ENCODE measurements around the gene MGP. TPM values are rescaled to one million over a fixed set of nuclear protein-coding genes. Genes with fewer than 3 reads are reported as not detected.

MGP gene
- total RNA-seq, 1 donor from 2014 or later, result 369 TPM

DNA sequence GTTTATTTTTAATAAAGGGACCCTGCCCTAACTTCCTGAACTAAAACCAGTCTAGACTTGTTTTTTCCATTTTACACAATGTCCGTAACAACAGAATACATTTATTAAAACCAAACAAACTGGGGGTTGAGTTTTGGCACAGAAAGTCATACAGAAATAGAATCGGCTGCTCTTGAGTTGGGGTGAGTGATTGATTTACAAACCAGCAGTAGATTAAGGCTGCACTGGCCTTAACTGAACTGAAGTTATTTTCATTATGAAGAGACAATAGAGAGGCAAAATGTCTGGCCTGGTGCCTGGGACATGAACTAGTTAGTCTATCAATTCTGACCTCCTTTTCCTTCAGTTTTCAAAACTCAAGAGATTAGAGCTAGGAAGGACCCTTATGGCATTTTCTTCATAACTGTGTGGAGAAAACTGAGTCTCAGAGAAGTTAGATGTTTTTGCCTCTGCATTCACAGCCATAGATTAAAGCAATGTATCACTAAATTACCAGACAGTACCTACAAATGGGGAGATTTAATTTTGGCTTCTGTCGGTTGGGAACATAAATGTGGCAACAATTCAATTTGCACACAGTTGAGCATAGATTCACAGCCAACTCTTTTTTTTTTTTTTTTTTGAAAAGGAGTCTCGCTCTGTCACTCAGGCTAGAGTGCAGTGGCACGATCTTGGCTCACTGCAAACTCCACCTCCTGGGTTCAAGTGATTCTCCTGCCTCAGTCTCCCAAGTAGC, 19.8 kb upstream of the MGP start:
- DNase-seq (ENCODE audit: missing footprints) (peak; percentile 74), ATAC-seq (peak; percentile 65)
- intact Hi-C loops (cut with DNase I), result loop anchor here (1.0 to 5.0 kb wide), 2 partner anchors 43 to 57 kb away; partner anchors contain the start of gene ARHGDIB

DNA sequence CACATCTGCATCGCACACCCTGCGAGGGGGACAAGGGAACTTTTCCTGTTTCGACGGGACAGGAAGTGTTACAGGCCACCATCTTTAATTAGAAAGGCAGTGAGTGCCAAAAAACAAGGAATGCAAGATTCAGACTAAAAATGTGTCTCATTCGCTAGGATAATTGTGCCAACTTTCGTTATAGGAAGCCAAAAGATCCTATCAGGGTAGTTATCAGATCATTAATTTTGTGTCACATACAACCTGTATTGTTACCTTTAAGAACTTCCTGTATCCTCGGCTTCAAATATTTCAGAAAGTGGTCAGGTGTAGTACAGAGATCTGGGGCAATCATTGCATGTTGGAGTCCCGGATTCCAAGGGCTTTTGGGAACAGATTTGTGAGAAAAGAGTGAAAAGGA, 19.2 kb upstream of the MGP start:
- DNase-seq (ENCODE audit: missing footprints) (no peak), ATAC-seq (peak; percentile 4)
- intact Hi-C loops (cut with DNase I), result loop anchor here (1.0 to 5.0 kb wide), 2 partner anchors 43 to 57 kb away; partner anchors contain the start of gene ARHGDIB

DNA sequence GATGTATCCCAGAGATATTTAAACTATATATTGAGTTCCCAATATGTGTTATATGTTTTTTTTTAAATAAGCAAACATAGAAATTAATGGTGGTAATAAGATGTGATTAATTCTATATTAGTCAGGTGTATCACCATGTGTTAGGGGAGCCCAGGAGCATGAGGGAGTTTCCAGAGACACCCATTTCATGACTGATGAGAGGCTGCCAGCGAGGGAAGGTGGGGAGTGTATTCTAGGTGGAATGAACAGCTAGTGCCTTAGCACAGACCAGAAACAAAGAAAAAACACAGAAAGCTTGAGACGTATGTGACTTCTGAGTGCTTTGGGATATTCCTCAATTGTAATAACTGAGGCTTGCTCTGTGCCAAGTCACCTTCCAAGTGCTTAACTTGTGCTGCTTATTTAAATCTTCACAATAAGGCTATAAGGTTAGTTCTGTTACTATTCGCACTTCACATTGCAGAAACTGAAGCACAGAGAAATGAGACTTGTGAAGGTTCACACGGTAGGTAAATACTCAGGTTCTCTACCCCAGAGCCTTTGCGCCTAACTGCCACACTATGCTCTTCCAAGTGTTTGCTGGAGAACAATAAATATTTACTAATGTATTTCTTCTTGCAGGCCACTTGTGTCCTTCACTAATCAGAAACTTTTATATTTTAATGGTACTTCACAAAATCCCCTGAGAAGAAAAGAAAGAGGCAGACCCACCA, 17.9 kb upstream of the MGP start:
- intact Hi-C loops (cut with DNase I), result no loop called here
- no peak for ATAC-seq
- DNase-seq (ENCODE audit: missing footprints), result no peak

DNA sequence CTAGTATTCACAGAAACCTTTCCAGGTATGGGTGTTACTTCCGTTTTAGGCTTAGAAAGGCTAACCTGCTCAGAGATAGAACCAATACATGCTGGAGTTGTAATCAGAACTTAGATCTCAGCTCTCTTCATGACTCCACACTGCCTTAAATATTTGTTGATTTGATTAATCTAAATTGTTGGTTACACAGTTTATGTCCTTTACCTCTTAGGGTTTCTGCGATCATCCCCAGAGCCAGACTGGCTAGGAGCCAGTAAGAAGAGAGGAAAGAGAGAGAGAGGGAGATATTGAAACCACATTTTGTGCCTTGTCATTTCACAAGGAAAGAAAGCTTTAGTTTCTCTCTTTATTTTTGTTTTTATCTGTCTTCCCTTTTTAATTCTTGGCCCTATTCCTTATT, 16.8 kb upstream of the MGP start:
- DNase-seq (ENCODE audit: missing footprints) (no peak), ATAC-seq (no peak)
- intact Hi-C loops (cut with DNase I), result no loop called here

DNA sequence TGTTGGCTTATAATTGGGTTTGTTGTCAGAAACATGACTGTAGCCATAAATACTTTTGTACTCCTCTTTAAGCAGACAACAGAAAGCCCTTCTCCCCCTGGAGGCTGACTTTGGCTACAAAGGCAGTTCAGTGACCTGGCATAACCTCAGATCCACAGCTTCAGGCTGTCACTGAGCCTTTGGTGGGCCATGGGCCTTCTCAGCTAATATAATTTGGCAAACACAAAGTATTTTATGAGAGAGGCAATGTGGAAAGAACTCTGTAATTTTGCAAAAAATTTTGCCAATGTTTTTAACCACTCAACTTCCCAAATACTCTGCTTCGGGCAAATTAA, 15.5 kb upstream of the MGP start:
- intact Hi-C loops (cut with DNase I), result no loop called here
- DNase-seq (ENCODE audit: missing footprints) (no peak), ATAC-seq (peak; percentile 83)

DNA sequence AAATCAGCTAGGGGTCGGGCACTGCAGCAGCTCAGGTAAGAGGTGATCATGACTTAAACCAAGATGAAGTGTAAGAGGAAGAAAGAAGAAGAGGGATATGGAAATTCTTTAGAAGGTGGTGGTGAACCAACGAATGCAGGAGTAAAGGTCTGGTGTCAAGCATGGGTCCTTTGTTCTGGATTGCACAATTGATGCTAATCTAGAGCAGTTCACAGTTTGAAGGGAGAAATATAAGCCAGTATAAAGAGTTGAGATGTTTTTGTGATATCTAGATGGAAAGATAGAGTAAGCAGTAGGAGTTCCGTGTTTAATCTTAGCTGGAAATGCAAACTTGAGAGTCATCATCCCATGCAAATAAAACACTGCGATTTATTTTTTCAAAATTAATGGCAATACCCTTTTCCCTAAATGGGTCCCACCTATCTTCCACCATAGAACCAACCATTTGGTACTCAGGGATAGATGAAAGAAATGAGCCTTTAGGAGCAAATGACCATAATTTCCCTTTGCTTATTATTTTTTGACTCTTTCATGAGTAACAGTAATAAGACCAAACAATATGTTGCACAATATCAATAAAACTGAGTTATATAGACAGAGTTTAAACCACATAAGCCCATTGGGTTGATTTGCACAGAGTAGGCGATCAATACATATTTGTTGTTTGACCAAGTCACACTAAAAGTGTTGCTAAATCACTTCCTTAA, 15.0 kb upstream of the MGP start:
- no peak for ATAC-seq
- DNase-seq (ENCODE audit: missing footprints), result no peak
- intact Hi-C loops (cut with DNase I), result no loop called here

DNA sequence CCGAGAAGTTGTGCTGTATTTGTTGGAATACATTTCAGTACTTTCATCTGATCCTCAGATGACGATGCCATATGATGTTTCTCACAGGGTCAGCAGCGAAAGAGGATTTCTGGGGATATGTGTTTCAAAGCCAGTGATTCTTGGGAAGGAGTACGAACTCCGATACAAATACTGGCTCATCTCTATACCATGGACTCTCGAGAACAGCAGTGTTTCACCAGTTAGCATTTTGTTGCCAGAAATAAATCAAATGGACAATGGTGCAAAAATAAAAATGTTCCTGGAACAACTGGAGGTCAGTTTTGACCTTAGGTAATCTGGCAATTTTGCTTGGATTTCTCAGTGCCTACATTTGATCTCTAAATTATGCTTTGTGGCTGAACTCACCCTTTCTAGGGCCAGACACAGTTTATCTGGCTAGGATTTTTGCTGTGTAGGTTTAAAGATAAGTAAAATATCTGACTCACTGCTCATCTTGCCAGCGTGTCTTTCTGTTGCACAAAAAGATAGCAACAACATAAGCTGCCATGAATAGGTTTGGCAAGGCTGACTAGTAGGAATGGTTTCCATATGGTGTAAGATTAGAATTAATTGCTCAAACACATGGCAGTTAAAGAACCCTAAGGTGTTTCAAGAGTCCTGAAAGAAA, 11.0 kb upstream of the MGP start:
- DNase-seq (ENCODE audit: missing footprints) (no peak), ATAC-seq (peak; percentile 15)
- intact Hi-C loops (cut with DNase I), result no loop called here

DNA sequence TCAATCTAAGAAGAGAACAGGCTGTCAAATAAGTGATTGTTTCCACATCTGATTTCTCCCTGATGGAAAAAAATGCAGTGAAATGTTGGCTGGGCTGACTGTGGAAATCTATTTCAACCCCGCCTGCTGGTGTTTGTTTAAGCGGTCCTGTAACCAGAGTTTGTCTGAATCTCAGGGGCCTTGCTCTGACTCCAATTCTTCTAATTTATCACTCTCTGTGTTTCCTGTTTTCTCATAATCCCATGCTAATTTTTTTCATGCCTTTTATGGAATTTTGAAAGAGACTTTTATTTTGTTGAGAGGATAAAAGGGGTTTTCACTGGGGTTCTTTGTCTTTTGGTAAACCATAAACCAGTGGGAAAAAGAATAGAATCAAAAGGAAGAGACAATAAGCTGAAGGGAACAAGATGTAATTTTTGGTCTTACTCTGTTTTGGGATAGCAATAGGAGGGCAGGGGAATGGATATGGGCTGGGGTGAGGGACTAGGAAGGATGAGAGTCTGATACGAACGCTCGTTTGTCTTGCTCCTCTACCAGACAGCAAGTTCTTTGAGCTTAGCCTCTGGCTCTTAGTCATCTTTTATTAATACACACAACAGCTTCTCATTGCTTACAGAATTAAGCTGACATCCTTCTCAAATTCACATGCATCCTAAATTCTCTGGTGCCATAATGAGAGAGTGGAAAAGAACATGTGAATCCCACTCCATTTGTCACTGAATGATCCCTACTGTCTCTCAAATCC, 8.0 kb upstream of the MGP start:
- DNase-seq (ENCODE audit: missing footprints) (no peak), ATAC-seq (peak; percentile 80)
- intact Hi-C loops (cut with DNase I), result no loop called here

DNA sequence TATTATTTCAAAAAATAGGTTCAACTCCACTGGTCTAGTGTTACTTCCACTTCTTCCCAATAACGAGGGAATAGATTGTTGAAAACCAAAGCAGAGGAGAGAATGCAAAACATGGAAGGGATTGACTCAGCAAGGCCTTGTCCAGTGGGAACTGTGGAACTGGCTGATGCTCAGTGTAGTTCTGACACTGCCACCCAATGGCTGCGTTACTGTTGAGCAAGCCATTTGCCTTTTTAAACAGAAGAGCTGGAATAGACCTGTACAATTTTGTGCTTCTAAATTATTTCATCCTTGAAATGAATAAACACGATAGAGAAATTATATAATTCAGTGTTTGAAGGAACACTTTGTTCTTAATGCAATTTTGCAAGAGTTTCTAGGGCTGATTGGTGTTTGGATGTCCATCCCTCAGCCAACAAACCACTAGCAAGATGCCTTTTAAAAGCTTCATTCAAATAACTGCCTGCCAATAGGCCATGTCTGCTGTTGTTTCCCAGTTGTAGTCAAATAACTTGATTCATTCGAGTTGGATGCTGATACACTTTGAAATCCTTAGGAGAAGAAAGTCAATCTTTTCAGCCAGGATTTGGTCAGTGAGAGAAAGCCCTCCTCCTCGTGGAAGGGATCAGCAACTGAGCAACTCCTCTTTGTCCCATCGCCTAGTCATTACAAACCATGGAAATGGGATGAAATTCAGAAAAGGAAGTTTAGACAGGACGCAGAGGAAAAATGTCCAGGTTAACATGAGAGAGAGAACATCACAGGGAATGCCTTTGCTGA, 7.3 kb upstream of the MGP start:
- ATAC-seq (peak; percentile 91), DNase-seq (ENCODE audit: missing footprints) (no peak)
- intact Hi-C loops (cut with DNase I), result no loop called here

DNA sequence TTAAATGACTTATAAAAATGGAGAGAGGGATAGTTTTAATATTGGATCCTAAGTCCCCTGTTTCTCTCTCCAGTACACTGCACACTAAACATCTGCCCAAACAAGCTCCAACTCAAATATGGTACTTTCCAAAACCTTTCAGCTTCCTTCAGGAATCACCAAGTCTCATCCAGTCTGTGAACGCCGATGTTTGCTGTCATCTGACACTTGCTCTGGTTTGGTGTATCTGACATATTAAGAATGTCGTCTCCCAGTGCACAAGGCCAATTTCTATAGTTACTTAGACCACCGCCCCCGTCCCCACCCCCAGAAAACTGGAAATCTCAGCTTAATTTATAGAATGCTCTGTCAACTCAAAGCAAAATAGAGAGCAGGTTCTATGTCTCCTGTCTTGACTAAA, 5.0 kb upstream of the MGP start:
- DNase-seq (ENCODE audit: missing footprints), result no peak
- no peak for ATAC-seq
- intact Hi-C loops (cut with DNase I), result no loop called here

DNA sequence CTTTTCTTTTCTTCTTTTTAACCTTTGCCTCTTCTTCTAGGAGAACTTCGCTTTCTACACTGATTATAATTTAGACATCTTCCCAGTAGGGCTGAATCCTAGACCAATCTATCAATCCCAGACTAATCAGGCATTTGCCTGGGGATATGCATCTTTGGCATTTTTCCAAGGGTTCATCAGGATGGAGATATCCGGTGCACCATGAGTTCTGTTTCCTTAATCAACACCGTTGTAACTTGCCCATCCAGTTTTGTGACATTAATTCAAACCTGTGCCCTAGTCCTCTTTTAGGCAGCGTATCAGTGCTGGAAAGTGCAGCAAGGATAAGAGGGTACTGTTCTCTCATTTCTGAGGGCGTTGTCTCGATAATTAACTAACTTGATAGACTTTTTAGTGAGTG, 617 bp upstream of the MGP start:
- ATAC-seq (no peak), DNase-seq (ENCODE audit: missing footprints) (no peak)
- intact Hi-C loops (cut with DNase I), result no loop called here

DNA sequence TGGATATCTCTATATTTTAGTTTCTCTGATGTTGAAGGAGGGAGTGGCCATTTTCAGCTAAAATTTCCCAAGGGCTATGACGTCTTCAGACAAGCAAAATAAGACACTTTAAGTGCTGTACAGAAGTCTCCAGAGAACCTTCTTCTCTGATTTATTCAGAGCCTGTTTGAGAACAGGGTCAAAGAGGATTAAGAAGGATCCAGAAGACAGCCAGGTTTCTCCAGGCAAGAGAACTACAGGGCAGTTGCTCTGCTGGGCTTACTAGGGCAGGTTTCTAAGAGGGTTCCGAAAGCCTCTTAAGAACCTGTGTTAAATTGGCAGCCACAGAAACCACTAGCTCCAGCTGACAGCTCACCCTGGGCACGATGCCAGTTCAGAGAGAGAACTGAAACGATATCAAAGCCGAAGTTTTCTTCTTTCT, 1.2 kb downstream of the MGP start:
- peak; percentile 84 for DNase-seq (ENCODE audit: missing footprints)
- intact Hi-C loops (cut with DNase I), result loop anchor here (2.0 kb wide), 1 partner anchor 36 kb away; no protein-coding TSS in a partner anchor
- ATAC-seq, result peak; percentile 64

DNA sequence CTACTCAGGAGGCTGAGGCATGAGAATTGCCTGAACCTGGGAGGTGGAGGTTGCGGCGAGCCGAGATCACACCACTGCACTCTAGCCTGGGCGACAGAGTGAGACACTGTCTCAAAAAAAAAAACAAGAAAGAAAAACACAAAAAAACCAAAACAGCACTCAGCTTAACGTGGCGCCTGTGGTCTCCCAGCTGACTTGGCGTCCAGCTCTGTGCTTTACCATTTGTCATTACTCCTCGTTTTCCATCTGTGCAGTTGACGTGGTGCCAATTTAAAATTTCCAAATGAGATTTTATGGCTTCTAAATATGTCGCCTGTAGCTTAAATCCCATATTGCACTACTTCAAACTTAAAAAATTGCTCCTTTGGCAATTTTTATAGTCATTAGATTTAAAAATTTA, 2.0 kb downstream of the MGP start:
- no peak for DNase-seq (ENCODE audit: missing footprints)
- intact Hi-C loops (cut with DNase I), result loop anchor here (2.0 kb wide), 1 partner anchor 35 kb away; no protein-coding TSS in a partner anchor
- ATAC-seq, result no peak

DNA sequence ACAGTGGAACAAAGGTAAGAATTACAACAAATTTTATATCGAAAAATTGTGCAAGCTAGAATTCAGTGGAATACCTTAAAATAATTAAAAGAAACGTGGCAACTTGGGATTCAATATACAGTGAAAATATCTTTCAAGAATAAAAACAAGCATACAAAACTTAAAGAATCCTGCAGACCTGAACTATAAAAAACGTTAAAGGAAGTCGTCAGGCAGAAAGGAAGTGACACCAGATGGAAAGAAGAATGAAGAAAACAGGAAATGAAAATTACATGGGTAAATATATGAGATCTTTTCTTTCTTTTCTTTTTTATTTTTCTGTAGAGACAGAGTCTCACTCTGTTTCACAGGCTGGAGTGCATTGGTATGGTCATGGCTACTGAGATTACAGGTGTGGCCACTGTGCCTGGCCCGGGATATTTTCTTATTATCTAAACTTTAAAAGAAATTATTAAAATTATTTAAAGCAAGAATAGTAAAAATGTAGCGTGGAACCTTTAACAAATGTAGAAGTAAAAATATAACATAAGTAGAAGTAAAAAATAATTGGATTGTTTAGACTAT, 4.7 kb downstream of the MGP start:
- DNase-seq (ENCODE audit: missing footprints), result no peak
- intact Hi-C loops (cut with DNase I), result no loop called here
- no peak for ATAC-seq

DNA sequence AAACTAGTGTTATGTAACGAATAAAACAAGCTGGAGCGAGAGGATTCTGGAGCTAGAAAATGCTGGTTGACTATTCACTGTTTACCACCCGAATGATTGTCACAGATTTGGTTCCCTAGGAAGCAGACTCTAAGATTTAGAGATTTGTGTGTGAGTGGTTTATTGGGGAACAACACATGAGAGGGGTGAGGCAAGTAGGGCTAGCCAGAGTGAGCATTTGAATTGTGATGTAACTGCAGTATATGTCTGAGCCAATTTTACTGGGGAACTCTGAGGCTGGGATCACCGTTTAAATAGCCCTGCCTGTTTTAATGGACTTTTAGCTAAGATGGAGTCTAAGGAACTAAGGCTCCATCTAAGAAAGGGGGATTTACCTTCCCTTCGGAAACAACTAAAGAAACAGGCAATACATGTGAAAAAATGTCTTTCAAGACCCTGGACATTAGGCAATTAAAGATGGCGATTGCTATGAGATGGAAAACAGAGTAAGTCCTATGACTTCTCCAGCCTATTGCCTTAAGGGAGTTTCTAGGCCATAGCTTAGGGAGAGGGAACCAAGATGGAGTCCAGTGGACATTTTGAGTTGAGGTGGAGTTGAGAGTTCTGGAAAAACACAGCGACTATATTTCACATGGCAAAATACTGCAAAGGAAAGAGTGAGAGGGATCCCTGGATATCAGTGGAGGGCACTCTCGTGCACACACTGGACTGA, 6.3 kb downstream of the MGP start:
- peak; percentile 60 for ATAC-seq

DNA sequence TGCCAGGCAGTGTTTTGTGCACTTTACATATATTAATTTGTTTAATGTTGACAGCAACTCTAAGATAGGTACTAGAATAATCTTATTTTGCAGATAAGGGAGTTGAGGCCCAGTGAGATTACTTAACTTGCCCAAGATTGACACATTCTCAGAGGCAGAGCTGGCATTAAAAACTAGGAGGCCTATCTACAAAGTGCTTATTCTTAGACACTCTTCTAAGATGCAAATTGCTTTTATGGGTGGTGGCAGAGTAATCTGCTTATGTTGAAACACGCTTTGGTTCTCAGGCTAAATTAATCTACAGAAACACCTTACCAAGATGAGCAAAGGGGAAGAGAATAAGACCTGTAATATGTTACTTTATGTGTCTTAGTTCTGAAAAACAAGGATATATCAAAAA, 7.2 kb downstream of the MGP start:
- no peak for DNase-seq (ENCODE audit: missing footprints)
- ATAC-seq, result no peak
- intact Hi-C loops (cut with DNase I), result no loop called here

More for the DNA sequence above, 6.3 kb downstream of the MGP start:
- DNase-seq (ENCODE audit: missing footprints), result no peak
- intact Hi-C loops (cut with DNase I), result no loop called here

DNA sequence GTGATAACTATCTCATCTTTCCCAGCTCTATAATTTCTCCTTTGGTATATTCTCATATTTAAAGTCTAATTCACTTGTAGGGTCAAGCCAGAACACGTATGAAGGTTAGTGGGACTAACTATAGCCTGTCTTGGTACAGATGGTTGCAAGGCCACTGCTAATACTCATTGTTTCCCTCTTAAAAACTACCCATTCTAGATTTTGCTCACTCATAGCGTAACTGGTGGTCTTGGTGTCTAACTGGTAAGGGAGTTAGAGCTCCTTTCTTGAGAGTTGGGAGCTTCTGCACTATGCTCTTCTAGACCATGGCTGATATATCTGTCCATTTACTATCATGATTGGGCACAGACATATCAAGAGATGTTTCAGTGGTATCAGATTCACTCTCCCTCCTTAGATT, 8.8 kb downstream of the MGP start:
- DNase-seq (ENCODE audit: missing footprints) (no peak), ATAC-seq (no peak)
- intact Hi-C loops (cut with DNase I), result no loop called here
